GM19035 (cell line): ENCODE results near the gene GPATCH3.
"Not testable (repeated sequence)": the region's sequence is repeated elsewhere in the genome, so short reads cannot be mapped to it uniquely, and the experiment has no call there.

Experiments
- ATAC-seq: cut with Tn5 transposase; IDR thresholded peaks from one replicate; pipeline ENCODE4 v1.9.1; 2021; ENCODE audit not compliant: unreplicated experiment

The GPATCH3 gene

GRCh38 chr1:26848941-26849774 is 51.1 kb downstream of the GPATCH3 start:
- ATAC-seq: no peak

GRCh38 chr1:26848499-26848898 is 51.8 kb downstream of the GPATCH3 start:
- no peak for ATAC-seq

- ATAC-seq: not testable (repeated sequence)
Measured at GRCh38 chr1:26847826-26848225, 52.4 kb downstream of the GPATCH3 start.

- no peak for ATAC-seq
Measured at GRCh38 chr1:26844424-26845196, 55.7 kb downstream of the GPATCH3 start.
